Adrenal gland (tissue), 5 donors: ENCODE data around the gene TP53I13.

Experiments
- POLR2A ChIP-seq, 2 donors: fragments of 450-650 bp; IDR thresholded peaks; one replicate each; pipeline ENCODE4 v1.6.1; 2017; ENCODE audit warnings: antibody characterized with exemption in 2 of 2, mild to moderate bottlenecking in 2 of 2, moderate library complexity in 1 of 2
- TF ChIP-seq, protein P1 (sequence below), 6 experiments: fragments of 450-650 bp in 4 of 6; fragments of 200-600 bp in 2 of 6; sonication (generic) in 1 of 6; IDR thresholded peaks; 1 replicate in 5 of 6; 2 replicates in 1 of 6; pipeline versions ENCODE4 v1.5.1 to v1.8.0; 2016 to 2021; ENCODE audit warnings: antibody characterized with exemption in 6 of 6, mild to moderate bottlenecking in 2 of 6, moderate library complexity in 1 of 6
- donor health status: DM: no; HTN: no; CAD: no.

DNA sequence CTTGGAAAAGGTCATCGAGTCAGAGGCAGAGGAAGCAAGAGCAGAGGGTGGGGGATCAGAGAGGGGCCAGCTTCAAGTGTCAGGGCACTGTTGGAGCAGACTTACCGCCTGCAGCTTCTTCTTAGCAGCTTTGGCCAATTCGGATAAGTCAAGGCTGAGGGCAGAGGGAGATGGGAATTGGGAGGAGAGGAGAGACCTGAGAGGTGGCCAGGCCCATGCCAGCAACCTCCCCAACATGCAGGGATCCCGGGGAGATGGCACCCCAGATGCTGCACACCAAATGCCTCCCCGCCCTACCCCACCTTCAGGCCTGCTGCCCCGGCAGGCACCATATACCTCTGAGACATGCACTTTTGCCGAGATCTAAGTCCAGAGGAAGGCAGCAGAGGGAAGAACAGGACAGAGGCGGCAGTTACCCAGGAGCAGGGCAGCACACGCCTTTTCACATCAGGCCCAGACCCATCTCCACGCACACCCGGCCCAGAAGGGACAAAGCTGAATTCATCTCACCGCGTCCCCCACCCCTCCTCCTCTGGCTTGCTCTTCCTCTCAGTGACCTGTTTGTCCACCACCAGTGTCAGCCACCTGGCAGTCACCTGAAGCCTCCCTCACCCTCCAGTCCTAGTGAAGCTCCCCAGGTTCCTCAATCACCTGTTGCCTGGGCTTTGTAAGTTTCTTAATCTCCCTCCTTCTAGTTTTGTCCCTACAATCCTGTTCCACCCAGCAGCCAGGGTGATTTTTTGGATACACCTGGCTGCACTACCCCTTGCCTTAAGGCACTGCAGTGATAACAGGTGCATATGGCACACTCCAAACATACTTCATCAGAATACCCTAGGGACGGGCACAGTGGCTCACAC, 10.4 kb downstream of the TP53I13 start:
- TF ChIP-seq, protein P1, sequence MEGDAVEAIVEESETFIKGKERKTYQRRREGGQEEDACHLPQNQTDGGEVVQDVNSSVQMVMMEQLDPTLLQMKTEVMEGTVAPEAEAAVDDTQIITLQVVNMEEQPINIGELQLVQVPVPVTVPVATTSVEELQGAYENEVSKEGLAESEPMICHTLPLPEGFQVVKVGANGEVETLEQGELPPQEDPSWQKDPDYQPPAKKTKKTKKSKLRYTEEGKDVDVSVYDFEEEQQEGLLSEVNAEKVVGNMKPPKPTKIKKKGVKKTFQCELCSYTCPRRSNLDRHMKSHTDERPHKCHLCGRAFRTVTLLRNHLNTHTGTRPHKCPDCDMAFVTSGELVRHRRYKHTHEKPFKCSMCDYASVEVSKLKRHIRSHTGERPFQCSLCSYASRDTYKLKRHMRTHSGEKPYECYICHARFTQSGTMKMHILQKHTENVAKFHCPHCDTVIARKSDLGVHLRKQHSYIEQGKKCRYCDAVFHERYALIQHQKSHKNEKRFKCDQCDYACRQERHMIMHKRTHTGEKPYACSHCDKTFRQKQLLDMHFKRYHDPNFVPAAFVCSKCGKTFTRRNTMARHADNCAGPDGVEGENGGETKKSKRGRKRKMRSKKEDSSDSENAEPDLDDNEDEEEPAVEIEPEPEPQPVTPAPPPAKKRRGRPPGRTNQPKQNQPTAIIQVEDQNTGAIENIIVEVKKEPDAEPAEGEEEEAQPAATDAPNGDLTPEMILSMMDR (IDR thresholded peaks at IDR 0.05) = no peak
- TF ChIP-seq POLR2A (IDR thresholded peaks at IDR 0.05) = no peak
